Measurements from ENCODE around the gene ADPGK.

- TF ChIP-seq TAF1 (IDR thresholded peaks at IDR 0.05; ENCODE audit: low read depth) (no peak), POLR2AphosphoS5 (IDR thresholded peaks at IDR 0.05) (no peak), CTCF (IDR thresholded peaks at IDR 0.05; ENCODE audit: poor library complexity, severe bottlenecking) (no peak), EZH2 (IDR thresholded peaks at IDR 0.05; ENCODE audit: borderline replicate concordance, insufficient read depth, low read length, poor library complexity, severe bottlenecking) (no peak), EP300 (conservative IDR thresholded peaks at IDR 0.05; ENCODE audit: poor library complexity, severe bottlenecking) (no peak), REST (IDR thresholded peaks at IDR 0.05; ENCODE audit: borderline replicate concordance) (no peak), RAD21 (conservative IDR thresholded peaks at IDR 0.05) (no peak), SMC3 (conservative IDR thresholded peaks at IDR 0.05; ENCODE audit: poor library complexity) (no peak)
Measured at GRCh38 chr15:72749700-72750099, 33.9 kb downstream of the ADPGK start.
